SKM-1 treated with dmso at 0.1 percent for 144 hours (cell line): Measurements from ENCODE around the gene DYRK2.

Source experiments
- DNase-seq: peaks from one replicate; lab custom pipeline; 2025; ENCODE audit not compliant: unreplicated experiment; lab: John Stamatoyannopoulos, UW

Gene DYRK2

GRCh38 chr12:67701121-67701520 lies 52.6 kb downstream of the DYRK2 start:
- no peak for DNase-seq

GRCh38 chr12:67702136-67702535 lies 53.6 kb downstream of the DYRK2 start:
- no peak for DNase-seq

- no peak for DNase-seq
These were observed 55.5 kb downstream of the DYRK2 start for GRCh38 chr12:67704071-67704470.

GRCh38 chr12:67705394-67706370 lies 57.1 kb downstream of the DYRK2 start:
- no peak for DNase-seq

- DNase-seq: no peak
These were observed 60.9 kb downstream of the DYRK2 start for GRCh38 chr12:67709367-67709954.

- DNase-seq: no peak
These were observed 62.0 kb downstream of the DYRK2 start for GRCh38 chr12:67710582-67710981.

GRCh38 chr12:67712011-67712410 lies 63.5 kb downstream of the DYRK2 start:
- DNase-seq: no peak

- no peak for DNase-seq
These were observed 66.1 kb downstream of the DYRK2 start for GRCh38 chr12:67714648-67715047.
